Measurements from ENCODE around the gene PPFIA4. TPM values are rescaled to one million over a fixed set of nuclear protein-coding genes. Genes with fewer than 3 reads are reported as not detected.

PPFIA4 gene
- total RNA-seq, 1 experiment from 2014 or later: 21.1 TPM

DNA sequence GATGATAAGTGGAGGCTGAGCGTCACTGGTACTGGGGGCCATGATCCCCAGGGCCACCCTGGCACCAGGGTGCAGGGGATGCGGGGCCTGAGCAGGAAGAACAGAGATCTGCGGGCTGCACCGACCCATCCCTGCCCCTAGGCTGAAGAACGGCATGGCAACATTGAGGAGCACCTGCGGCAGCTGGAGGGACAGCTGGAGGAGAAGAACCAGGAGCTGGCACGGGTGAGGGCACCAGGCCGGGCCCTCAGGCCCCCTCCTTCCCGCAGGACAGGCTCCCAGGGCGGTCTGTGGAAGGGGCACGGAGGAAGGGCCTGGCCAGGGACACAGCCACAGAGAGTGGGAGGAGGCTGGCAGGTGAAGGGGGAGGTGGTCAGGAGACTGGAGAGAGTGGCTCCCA is 21.8 kb downstream of the PPFIA4 start (continued):
- no peak for TF ChIP-seq AR (CRISPR knock-in tag; IDR thresholded peaks at IDR 0.05)

GRCh38 chr1:203048555-203049051 is 22.3 kb downstream of the PPFIA4 start:
- Mint-ChIP-seq H3K27ac (no peak overlapping the region), H3K4me3 (no peak overlapping the region), H3K27me3 (ENCODE audit: low read depth) (no peaks in the 10 kb centered on the region), H3K36me3 (peaks cover 27% of the 10 kb centered on the region), H3K4me1 (peaks cover 34% of the 10 kb centered on the region), H3K9me3 (no peaks in the 10 kb centered on the region)
- ATAC-seq: peak; percentile 92
- ChIA-PET CTCF (interaction anchor here (0.6 to 11.5 kb wide), 40 partner anchors 7 to 602 kb away, joined by 3 to 412 read pairs (median 5); partner anchors contain the start of genes ADORA1, MYBPH, MYOG and PPFIA4), POLR2A (interaction anchor here (0.6 to 1.3 kb wide), 3 partner anchors 8 to 198 kb away, joined by 3 to 4 read pairs (median 3); no protein-coding TSS in a partner anchor)
- peak; percentile 76 for DNase-seq (ENCODE audit: low spot score)
- TF ChIP-seq ATF6 (CRISPR knock-in tag; IDR thresholded peaks at IDR 0.05) (no peak), FOXP1 (CRISPR knock-in tag; IDR thresholded peaks at IDR 0.05; ENCODE audit: borderline replicate concordance) (no peak), JAZF1 (CRISPR knock-in tag; IDR thresholded peaks at IDR 0.05) (no peak), ATF3 (CRISPR knock-in tag; conservative IDR thresholded peaks at IDR 0.05) (no peak), ZNF317 (CRISPR knock-in tag; IDR thresholded peaks at IDR 0.05; ENCODE audit: borderline replicate concordance, low read depth) (no peak), NR1H2 (CRISPR knock-in tag; IDR thresholded peaks at IDR 0.05) (no peak), ZNF512 (CRISPR knock-in tag; IDR thresholded peaks at IDR 0.05; ENCODE audit: borderline replicate concordance) (no peak), JUN (CRISPR knock-in tag; IDR thresholded peaks at IDR 0.05) (no peak), RELA (CRISPR knock-in tag; IDR thresholded peaks at IDR 0.05; ENCODE audit: borderline replicate concordance) (no peak), OVOL2 (CRISPR knock-in tag; IDR thresholded peaks at IDR 0.05; ENCODE audit: borderline replicate concordance) (no peak), NFYB (CRISPR knock-in tag; conservative IDR thresholded peaks at IDR 0.05; ENCODE audit: low read depth) (no peak)
- TF ChIP-seq, protein P1, sequence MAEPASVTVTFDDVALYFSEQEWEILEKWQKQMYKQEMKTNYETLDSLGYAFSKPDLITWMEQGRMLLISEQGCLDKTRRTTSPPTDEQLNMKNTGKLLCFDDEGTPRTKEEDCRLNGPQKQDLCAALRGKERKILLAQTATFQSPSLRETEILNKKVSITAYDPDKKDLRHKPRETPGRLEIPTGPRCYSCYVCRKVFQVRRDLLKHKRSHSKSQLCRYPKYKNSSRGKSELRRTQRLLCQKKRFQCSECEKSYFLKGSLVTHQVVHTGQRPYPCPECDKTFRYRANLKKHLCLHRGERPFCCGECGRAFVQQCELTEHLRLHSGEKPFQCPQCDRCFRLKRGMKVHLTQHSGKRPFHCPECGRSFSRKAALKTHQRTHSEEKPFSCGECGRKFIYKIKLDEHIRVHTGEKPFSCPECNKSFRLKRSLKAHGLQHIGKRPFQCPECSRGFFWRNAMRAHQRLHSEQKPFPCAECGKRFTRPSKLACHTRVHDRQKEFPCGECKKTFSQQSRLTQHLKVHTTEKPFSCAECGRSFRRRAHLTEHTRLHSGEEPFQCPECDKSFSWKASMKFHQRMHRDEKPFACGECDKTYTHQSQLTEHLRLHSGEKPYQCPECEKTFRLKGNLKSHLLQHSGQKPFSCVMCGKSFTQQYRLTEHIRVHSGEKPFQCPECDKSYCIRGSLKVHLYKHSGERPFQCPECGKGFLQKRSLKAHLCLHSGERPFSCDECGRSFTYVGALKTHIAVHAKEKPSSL (CRISPR knock-in tag; conservative IDR thresholded peaks at IDR 0.05): no peak

DNA sequence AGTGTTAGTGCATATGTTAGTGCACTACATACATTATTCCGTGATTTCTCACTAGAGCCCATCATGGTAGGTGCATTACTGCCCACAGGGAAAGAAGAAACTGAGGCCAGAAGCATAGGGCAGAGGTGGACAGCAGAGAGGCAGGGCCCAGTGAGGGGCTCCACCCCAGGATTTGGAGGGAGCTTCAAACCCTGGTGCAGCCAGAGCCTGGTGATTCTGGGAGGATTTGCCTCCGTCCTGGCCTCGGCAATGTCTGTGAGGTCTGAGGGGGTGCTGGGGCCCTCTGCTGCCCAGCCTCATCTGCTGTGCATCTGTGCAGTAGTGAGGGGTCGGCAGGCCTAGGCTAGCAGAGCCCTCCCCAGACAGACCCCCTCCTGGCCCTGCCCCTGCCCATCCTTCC is 22.8 kb downstream of the PPFIA4 start:
- H3K4me1 Mint-ChIP-seq: peaks cover 39% of the 10 kb centered on the region
- POLR2A ChIA-PET: interaction anchor here (0.6 to 1.3 kb wide), 4 partner anchors 9 to 198 kb away, joined by 3 to 4 read pairs (median 3); no protein-coding TSS in a partner anchor
- peak; percentile 8 for ATAC-seq
- no peak for DNase-seq (ENCODE audit: low spot score)
- H3K4me3 Mint-ChIP-seq: no peak overlapping the region
- H3K36me3 Mint-ChIP-seq: peaks cover 27% of the 10 kb centered on the region
- CTCF ChIA-PET: interaction anchor here (0.9 to 11.5 kb wide), 30 partner anchors 8 to 449 kb away, joined by 3 to 412 read pairs (median 4); partner anchors contain the start of genes ADORA1, MYBPH, MYOG and PPFIA4
- no peaks in the 10 kb centered on the region for H3K9me3 Mint-ChIP-seq
- TF ChIP-seq TEAD4 (CRISPR knock-in tag; IDR thresholded peaks at IDR 0.05) (no peak), PRDM15 (CRISPR knock-in tag; IDR thresholded peaks at IDR 0.05) (peak; percentile 86)
- no peaks in the 10 kb centered on the region for H3K27me3 Mint-ChIP-seq (ENCODE audit: low read depth)
- no peak overlapping the region for H3K27ac Mint-ChIP-seq
